Activated naive CD4-positive, alpha-beta T cell treated with anti-CD3 and anti-CD28 coated beads, Interleukin-2, amount 50 U/mL, for 16 hours (primary cell): Measurements from ENCODE around the gene BCAP29.
"Not testable (repeated sequence)": the region's sequence is repeated elsewhere in the genome, so short reads cannot be mapped to it uniquely, and the experiment has no call there.

Experiments
- DNase-seq: peaks from one replicate; pipeline ENCODE4 v3.0.0-alpha.2; 2020

The BCAP29 gene

GRCh38 chr7:107579885-107580715 lies at the start of gene BCAP29:
Gene BCAP29 (plus strand): TSS chr7:107580246. CDS start chr7:107580773, 527 bp downstream.
- peak; percentile 75 for DNase-seq

DNA sequence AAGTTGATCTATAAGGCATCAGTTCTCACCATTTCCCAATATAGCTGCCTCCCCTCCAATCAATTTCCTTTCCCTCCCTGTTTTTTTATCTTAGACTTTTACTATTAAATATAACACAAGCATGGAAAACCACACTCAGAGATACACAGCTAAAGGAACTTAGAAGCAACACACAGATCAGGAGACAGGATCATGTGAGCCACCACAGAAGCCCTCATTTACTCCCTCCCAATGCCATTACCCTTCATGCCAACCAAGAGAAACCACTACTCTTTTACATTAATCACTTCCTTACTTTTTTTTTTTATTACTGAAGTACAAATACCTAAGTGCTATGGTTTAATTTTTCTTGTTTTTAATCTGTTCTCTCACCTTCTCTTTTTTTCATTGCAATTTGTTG lies 49.3 kb upstream of the BCAP29 start:
- DNase-seq = no peak

DNA sequence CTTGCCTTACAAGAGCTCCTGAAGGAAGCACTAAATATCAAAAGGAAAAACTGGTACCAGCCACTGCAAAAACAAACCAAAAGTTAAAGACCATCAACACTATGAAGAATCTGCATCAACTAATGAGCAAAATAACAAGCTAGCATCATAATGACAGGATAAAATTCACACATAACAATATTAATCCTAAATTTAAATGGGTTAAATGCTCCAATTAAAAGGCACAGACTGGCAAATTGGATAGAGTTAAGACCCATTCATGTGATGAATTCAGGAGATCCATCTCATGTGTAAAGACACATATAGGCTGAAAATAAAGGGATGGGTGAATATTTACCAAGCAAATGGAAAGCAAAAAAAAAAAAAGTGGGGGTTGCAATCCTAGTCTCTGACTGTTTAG lies 45.9 kb upstream of the BCAP29 start:
- no peak for DNase-seq

- DNase-seq = not testable (repeated sequence)
Observed at GRCh38 chr7:107537228-107537627, 42.8 kb upstream of the BCAP29 start.

DNA sequence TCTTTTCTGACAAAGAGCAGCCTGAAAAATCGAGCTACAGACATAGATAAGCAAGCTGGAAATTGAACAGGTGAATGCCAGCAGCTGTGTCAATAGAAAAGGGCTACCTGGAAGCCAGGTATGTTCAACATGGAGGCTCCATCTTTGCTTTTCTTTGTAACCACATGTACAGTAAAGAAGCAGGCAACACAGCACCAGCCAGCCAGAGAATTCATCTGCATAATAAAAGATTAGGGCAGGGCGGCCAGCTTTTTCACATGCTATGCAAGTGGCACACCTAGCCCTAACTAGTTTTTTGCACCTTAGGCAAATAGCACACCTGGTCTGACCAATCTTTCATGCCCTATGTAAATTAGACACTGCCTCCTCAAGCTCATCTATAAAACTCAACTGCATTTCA lies 42.0 kb upstream of the BCAP29 start:
- DNase-seq = no peak

DNA sequence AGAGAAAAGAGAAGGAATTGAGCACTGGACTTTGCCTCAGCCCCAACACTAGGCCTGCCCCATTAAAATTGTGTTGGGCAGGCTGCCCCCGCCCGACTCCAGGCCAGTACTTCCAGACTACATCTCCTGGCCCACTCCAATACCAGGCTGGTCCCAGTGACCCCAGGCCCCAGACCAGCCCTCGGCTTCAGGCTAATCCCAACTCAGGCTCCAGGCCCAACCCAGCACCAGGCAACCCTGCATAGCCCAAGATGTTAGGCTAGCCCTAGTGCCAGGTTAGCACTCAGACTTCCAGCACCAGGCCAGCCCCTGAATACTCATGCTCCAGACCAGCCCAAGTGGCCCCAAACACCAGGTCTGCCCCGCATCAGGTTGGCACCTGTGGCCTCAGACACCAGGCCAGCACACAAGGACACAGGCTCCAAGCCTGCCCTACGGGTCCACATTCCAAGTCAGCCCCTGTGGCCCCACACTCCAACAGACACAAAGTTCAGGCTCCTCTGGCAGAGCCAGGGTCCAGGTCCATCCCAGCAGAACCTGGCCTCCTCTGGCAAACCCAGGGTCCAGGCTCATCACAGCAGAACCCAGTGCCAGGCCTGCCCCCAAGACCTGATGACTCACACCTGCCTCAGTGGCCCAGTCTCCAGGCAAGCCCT lies 36.6 kb upstream of the BCAP29 start:
- no peak for DNase-seq

DNA sequence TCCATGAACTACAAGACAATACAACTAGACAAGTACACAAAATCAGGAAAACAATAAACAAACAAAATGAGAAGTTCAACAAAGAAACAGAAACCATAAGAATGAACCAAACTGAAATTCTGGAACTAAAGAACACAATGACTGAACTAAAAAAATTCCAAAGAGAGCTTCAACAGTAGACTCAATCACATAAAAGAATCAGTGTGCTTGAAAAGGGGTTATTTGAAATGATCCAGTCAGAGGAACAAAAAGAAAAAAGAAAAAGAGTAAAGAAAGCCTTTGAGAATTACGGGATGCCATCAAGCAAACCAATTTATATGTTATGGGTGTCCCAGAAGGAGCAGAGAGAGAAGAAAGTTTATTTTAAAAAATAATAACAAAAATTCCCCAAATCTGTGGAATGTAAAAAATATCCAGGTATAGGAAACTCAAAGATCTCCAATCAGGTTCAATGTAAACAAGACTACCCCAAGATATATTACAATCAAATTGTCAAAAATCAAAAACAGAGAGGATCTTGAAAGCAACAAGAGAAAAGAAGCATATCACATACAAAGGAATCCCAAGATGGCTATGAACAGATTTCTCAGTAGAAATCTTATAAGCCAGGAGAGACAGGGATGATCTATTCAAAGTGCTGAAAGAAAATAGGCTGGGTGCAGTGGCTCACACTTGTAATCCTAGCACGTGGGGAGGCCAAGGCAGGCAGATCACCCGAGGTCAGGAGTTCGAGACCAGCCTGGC lies 35.0 kb upstream of the BCAP29 start:
- DNase-seq = no peak

- DNase-seq = no peak
Observed at GRCh38 chr7:107551936-107552335, 28.1 kb upstream of the BCAP29 start.

DNA sequence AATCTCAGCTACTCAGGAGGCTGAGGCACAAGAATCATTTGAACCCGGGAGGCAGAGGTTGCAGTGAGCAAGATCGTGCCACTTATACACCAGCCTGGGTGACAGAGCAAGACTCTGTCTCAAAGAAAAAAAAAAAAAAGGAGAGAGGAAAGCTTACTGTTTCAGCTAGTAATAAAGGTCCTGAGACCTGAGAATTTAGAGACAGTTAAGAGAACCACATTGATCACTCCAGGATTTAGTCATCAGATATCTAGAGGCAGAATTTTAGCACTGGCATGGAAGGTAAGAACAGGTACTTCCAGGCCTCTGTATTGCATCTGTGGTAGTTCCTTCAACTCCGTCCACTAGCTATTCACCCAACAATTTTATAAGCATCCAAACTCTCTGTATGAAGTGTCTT lies 24.2 kb upstream of the BCAP29 start:
- no peak for DNase-seq

DNA sequence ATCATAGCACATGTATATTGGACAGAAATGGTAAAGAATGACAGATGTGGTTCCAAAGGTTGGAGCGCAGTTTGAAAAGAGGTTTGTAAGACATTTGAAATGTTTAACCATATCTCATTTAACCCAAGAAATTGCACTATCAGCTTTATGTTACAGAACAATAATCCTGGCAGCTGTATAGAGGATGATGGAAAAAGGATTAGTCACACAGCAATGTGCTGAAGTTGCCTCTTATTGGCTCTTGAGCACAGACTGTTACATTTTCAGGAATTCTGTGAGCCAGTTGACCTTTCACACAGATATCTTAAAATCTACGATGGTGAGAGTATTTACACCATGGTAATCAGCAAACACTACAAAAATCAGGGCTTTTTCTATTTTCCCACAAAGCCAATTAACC lies 20.2 kb upstream of the BCAP29 start:
- DNase-seq = no peak

DNA sequence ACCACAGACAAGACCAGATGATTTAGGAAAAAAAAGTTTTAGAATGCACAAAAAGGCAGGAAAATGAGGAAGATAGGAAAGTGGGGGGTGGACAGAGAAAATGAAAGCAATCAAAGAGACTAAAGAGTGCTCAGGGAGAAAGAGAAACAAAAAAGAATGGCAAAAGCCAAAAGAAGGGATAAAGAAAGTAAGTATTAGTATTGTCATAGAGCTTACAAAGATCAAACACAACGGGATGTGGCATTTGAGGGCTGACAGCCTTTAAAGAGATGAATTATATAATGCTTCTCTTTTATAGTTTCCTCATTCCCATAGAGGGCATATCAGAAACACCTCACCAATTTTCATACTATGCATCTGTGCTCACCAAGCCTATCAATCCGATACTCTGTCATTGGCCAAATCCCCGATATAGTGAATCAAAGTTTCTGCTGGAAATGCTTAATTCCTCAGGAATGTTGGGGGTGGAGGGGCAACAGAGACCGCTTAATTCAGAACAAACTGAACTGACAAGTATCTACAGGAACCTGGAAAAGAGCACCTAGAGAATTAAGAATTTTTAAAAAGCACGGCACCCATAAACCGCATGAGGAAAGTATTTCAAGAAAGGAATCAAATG lies 19.0 kb upstream of the BCAP29 start:
- DNase-seq = no peak

DNA sequence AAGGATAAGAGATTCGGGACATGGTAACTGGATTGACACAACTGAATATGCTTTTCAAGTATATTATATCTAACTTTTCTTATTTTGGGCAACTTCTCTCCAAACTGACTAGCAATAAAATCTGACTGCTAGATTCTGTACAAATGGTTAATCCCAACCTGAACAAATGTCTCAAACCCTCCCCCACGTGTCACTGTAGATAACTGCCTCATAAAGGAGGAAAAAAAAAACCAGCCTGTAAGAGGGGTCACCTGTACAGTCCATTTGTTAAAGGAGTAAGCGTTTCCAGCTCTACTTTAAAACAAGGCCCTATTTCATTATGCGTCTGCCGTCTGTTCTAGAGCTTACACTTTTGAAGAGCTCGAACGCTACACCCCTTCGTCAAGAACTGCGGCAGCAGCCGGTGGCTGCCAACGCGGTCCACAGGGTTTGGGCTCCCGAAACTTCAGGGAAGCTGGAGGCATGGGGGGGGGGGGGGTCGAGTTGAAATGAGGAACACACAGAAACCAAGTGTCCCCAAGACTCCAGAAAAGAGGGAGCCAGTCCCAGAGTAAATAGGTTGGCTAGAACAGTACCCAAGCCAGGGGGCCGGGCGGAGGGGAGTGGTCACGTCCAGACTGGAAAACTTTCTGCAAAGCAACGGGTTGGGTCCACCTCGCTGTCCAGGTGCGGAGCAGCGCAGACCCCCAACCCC lies 16.8 kb upstream of the BCAP29 start:
- DNase-seq = no peak

- DNase-seq = peak; percentile 86
Observed at GRCh38 chr7:107563775-107564552, 16.1 kb upstream of the BCAP29 start, which contains the start of the genes COG5 and DUS4L. Gene COG5 (minus strand): TSS chr7:107563920. CDS start chr7:107563896, 24 bp downstream. Gene DUS4L (plus strand): TSS chr7:107563971. CDS start chr7:107567071, 3,100 bp downstream.

DNA sequence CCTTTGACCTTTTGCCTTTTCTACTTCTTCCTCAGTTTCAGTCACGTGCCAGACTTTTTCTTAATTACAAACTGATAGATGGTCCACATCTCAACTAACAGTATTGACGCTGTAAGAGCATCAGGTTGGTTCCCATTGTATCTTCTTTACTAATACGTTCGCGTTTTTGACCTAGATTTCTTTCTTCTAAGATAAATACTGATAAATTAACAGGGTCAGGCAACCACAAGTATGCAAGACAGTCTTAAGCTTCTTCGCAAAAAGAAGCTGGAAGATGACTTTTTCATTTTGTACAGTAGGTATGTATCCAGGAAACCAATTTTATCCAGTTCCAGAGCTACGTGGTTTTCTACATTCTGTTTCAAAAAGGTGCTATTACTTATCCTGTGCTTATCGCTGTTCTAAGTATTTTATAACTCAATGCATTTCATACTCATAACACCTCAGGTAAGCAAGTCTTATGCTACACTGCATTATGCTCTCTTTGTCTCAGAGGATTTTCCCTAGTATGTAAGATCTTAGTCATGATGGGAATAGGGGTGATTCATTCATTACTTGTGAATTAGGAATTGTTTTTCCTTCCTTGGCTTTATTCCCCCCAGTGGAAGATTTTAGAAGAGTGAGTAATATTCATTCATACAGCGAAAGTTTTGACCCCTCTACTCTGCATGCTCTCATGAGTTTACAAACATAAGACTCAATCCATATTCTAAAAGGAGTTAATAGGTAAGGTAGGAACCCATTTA lies 15.3 kb upstream of the BCAP29 start:
- DNase-seq = no peak

DNA sequence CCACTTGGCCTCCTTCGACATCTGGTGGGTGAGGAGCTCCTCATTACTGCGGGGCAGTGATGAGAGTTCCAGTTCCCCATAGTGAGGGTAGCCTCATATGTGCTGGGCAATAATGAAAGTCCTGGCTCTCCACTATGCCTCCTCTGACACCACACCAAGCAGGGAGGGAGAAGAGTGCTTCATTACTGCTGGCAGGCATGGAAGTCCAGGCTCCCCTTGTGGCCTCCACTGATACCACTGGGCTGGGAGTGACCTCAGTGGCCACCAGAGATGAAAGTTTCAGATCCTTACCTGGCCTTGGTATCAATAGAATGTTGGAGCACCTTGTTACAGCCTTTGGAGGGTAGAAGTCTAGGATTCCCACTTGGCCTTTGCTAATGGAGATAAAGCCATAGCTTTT lies 9.7 kb upstream of the BCAP29 start:
- DNase-seq = no peak

DNA sequence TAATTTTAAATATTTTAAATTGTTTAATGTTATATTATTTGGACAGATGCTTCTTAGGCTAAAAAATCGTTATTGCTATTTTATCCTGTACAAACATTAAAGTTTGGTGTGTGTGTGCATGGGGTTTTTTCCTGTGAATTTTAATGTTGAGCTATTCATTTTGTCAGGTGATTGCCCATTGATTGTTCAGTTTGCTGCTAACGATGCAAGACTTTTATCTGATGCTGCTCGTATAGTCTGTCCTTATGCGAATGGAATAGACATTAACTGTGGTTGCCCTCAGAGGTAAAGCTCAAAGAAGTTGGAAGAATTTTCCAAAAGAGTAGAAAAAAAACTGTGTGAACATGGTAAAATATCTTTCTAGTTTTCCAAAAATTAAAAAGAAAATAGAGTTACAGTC lies 6.5 kb upstream of the BCAP29 start:
- no peak for DNase-seq

GRCh38 chr7:107579554-107579884 lies 527 bp upstream of the BCAP29 start:
- no peak for DNase-seq

DNA sequence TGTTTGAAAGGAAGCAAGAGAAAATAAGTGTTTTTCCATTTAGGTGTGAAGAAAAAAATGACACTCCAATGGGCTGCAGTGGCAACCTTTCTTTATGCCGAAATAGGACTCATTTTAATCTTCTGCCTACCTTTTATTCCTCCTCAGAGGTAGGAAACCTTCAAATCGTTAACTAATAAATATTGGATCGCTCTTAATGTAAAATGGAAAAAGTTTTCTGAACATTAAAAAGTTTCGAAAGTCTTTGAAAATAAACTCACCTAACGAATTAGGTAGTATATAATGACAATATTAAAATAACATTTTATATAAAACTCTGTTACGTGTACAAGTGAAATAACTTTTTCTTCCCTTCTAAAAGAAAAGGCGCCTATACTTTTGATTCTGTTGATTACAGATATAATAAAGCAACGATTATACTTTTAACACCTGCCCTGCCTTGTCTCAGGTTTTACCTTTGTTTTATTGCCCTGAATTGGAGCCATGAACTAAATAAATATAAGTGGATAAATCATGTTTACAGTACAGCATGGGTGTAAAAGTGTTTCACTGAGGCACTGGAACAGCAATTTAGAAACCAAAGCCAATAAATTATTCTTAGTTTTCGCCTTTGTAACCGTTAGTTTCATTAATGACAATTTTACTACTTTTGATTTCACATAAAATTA lies 804 bp downstream of the BCAP29 start:
- DNase-seq = no peak

- DNase-seq = no peak
Observed at GRCh38 chr7:107581387-107582013, 1.5 kb downstream of the BCAP29 start.

DNA sequence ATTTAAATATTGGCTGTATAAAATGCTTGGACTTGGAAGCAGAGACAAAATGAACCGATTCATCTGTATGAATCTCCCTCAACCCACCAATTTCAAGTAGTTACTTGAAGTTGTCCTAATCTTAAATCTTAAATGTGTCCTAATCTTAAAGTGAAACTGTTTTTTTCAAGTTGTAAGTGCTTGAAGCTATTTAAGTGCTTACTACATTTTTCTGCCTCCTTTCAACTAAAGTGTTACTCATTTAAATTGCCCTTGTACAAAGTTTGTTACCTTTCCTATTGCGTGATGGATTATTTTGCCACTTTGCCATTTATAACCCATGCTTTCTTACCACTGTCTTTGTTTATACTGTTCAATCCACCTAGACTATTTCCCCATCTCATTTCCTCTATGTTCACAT lies 2.8 kb downstream of the BCAP29 start:
- no peak for DNase-seq
